Measurements from ENCODE around the gene GRN.

The GRN gene

DNA sequence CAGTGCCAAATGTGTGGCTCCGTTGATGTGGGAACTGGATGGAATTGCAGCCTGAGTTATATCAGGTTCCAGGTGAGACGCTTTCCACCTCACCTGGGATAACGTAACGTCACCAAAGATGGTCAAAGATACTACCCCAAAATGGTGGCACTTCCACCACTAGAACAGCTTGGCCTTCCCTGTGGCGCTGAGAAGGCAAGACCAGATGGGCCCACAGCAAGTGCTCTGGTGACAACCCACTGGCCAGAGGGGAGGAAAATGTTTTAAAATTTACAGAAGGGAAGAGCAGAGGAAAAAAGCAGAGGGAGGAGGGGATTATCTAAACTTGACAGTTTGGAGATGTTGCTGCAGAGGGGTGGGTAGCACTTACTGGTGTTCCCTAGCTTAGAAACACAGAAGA is 51.8 kb downstream of the GRN start:
- TF ChIP-seq SIN3A (IDR thresholded peaks at IDR 0.05; ENCODE audit: borderline replicate concordance, insufficient read depth, low read length) (no peak), POLR2AphosphoS5 (IDR thresholded peaks at IDR 0.05; ENCODE audit: low read depth, low read length) (no peak), FOXP2 (optimal IDR thresholded peaks at IDR 0.05; ENCODE audit: borderline replicate concordance, extremely low read depth, extremely low read length, insufficient read depth) (no peak), TAF1 (IDR thresholded peaks at IDR 0.05; ENCODE audit: borderline replicate concordance, insufficient read depth, low read length) (no peak), REST (IDR thresholded peaks at IDR 0.05; ENCODE audit: insufficient read depth in 1 of 2, low read depth in 2 of 2, low read length in 2 of 2) (no peak)

DNA sequence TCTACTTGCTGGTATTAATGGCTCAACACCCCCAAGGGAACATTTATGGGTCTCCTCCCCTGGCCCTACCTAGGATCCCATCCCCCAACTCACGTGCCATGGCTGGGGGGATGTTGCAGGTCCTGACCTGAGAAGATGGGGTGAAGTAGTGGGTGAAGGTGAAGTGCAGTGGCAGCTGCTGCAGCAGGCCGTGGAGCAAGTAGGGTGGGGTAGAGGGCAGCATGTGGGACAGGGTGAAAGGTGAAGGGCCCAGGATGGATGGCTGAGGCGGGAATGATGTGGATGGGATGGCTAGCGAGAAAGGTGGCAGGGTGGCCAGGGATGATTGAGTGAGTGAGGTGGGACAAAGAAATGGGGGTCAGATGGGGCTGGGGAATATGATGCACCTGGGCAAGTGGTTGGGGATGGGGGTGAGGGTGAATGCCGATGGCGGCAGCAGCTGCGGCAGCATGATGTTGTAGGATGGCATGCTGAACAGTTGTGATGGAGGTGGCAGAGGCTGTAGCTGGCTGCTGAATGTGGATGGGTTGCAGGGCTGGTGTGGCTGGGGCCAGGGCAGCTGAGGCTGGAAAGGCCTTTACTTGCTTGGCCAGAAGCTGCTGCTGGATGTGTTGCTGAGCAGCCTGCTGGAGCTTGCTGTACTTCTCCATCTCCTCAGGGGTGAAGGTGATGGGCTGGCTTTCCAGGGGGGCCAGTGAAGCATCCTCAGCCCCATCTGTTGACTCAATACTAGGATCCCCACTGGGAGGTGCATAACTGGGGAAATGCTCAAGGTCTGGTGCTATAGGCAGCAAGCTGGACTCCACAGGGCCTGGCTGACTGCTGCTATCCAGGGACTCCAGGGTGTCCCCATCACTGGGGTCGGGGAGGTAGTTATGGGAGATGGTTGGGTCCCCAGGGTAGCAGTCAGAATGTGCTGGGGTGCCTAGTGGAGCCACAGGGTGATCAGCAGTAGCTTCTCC is 52.7 kb downstream of the GRN start:
- TF ChIP-seq TAF1 (IDR thresholded peaks at IDR 0.05; ENCODE audit: borderline replicate concordance, insufficient read depth, low read length) (no peak), POLR2AphosphoS5 (IDR thresholded peaks at IDR 0.05; ENCODE audit: low read depth, low read length) (no peak), SIN3A (IDR thresholded peaks at IDR 0.05; ENCODE audit: borderline replicate concordance, insufficient read depth, low read length) (no peak), FOXP2 (optimal IDR thresholded peaks at IDR 0.05; ENCODE audit: borderline replicate concordance, extremely low read depth, extremely low read length, insufficient read depth) (no peak), REST (IDR thresholded peaks at IDR 0.05; ENCODE audit: insufficient read depth in 1 of 2, low read depth in 2 of 2, low read length in 2 of 2) (no peak)

- TF ChIP-seq SIN3A (IDR thresholded peaks at IDR 0.05; ENCODE audit: borderline replicate concordance, insufficient read depth, low read length) (no peak), FOXP2 (optimal IDR thresholded peaks at IDR 0.05; ENCODE audit: borderline replicate concordance, extremely low read depth, extremely low read length, insufficient read depth) (no peak), TAF1 (IDR thresholded peaks at IDR 0.05; ENCODE audit: borderline replicate concordance, insufficient read depth, low read length) (no peak), REST (IDR thresholded peaks at IDR 0.05; ENCODE audit: insufficient read depth in 1 of 2, low read depth in 2 of 2, low read length in 2 of 2) (no peak), POLR2AphosphoS5 (IDR thresholded peaks at IDR 0.05; ENCODE audit: low read depth, low read length) (no peak)
These were observed 53.9 kb downstream of the GRN start for GRCh38 chr17:44398692-44399691.

- TF ChIP-seq TAF1 (IDR thresholded peaks at IDR 0.05; ENCODE audit: borderline replicate concordance, insufficient read depth, low read length) (no peak), SIN3A (IDR thresholded peaks at IDR 0.05; ENCODE audit: borderline replicate concordance, insufficient read depth, low read length) (no peak), FOXP2 (optimal IDR thresholded peaks at IDR 0.05; ENCODE audit: borderline replicate concordance, extremely low read depth, extremely low read length, insufficient read depth) (no peak), REST (IDR thresholded peaks at IDR 0.05; ENCODE audit: insufficient read depth in 1 of 2, low read depth in 2 of 2, low read length in 2 of 2) (no peak), POLR2AphosphoS5 (IDR thresholded peaks at IDR 0.05; ENCODE audit: low read depth, low read length) (no peak)
These were observed 55.2 kb downstream of the GRN start for GRCh38 chr17:44400226-44400847.

Data from PFSK-1 (cell line).